LNCaP clone FGC (cell line): ENCODE results near the gene ROR1.

ENCODE experiments used
- DNase-seq: peaks from one replicate; pipeline ENCODE4 v3.0.0-alpha.2; 2011; ENCODE audit warnings: low read depth
- H3K4me3 ChIP-seq: 2 replicates; pipeline ENCODE4 v1.5.1; 2011; ENCODE audit warnings: mild to moderate bottlenecking, low read depth, low read length, control low read depth
- TF ChIP-seq, protein P1 (sequence below): IDR thresholded peaks from 2 replicates; pipeline ENCODE4 v1.5.1; 2012; ENCODE audit warnings: mild to moderate bottlenecking; ENCODE audit not compliant: control insufficient read depth, insufficient read depth; ENCODE audit errors: extremely low read depth

The ROR1 gene

DNA sequence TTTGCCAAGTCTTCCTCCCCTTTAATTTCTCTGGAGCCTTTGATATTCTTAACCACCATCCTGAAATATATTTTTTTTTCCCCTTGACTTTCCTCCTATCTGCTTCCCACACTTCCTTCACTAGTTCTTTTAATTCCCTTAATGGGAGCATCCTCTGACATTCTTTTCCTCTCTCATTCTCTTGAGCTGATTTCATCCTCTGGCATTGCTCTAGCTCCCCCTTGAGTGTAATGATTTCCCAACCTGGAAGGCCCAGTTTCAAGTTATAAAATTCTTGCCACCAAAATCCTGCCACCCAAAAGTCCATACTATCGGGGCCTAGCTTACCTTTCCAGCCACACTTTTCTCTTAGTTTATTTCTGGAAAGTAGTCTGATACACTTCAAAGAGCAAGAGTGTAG lies 390.2 kb downstream of the ROR1 start:
- DNase-seq = no peak
- H3K4me3 ChIP-seq = no peak overlapping the region
- TF ChIP-seq, protein P1, sequence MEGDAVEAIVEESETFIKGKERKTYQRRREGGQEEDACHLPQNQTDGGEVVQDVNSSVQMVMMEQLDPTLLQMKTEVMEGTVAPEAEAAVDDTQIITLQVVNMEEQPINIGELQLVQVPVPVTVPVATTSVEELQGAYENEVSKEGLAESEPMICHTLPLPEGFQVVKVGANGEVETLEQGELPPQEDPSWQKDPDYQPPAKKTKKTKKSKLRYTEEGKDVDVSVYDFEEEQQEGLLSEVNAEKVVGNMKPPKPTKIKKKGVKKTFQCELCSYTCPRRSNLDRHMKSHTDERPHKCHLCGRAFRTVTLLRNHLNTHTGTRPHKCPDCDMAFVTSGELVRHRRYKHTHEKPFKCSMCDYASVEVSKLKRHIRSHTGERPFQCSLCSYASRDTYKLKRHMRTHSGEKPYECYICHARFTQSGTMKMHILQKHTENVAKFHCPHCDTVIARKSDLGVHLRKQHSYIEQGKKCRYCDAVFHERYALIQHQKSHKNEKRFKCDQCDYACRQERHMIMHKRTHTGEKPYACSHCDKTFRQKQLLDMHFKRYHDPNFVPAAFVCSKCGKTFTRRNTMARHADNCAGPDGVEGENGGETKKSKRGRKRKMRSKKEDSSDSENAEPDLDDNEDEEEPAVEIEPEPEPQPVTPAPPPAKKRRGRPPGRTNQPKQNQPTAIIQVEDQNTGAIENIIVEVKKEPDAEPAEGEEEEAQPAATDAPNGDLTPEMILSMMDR = peak; percentile 76

DNA sequence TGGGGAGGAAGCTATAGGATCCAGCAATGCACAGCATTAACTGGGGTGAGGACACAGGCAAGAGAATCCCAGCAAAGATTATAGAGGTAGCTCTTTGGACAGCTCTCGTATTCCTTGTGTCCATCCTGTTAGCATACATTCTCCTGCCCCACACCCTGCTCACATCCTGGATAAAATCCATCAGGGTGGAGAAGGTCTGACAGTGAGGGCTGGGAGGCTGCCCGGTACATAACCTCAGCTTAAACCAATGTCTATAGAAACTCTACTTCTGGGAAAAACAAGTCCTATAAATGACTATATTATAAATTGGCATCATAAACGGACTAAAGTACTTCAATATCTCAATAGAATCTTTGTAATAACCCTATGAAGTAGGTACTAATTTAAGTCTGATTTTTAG lies 392.8 kb downstream of the ROR1 start:
- no peak overlapping the region for H3K4me3 ChIP-seq
- no peak for DNase-seq
- TF ChIP-seq, protein P1 = no peak

DNA sequence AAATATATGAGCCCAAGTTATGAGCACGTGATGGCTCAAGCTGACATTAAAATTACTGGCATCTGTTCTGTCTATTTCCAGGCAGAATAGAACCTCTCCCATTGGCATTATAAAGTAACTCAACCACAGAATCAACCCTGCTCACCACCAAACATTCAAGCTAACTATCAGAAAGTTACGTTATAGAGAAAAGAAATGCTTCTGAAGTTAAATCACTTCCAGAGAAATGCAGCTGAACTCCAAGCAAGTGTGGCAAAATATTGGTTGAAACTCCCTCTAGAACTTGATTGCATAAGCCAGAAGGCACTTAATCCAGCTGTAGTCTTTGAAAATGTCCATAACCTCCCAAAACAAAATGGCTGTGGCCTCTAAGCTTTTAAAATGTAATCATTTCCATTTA lies 393.4 kb downstream of the ROR1 start:
- H3K4me3 ChIP-seq = no peak overlapping the region
- TF ChIP-seq, protein P1 = no peak
- no peak for DNase-seq

DNA sequence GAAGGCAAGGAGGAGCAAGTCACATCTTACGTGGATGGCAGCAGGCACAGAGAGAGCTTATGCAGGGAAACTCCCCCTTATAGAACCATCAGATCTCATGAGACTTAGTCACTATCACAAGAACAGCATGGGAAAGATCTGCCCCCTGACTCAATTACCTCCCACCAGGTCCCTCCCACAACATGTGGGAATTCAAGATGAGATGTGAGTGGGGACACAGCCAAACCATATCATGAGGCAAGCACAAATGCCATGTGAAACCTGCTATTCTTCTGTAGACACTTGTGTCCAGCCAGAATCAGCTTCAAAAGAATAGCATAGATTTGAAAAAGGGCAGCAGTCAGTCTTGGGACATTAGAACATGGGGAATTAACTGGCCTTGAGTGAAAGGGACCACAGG lies 397.4 kb downstream of the ROR1 start:
- TF ChIP-seq, protein P1 = no peak
- DNase-seq = no peak
- H3K4me3 ChIP-seq = no peak overlapping the region

DNA sequence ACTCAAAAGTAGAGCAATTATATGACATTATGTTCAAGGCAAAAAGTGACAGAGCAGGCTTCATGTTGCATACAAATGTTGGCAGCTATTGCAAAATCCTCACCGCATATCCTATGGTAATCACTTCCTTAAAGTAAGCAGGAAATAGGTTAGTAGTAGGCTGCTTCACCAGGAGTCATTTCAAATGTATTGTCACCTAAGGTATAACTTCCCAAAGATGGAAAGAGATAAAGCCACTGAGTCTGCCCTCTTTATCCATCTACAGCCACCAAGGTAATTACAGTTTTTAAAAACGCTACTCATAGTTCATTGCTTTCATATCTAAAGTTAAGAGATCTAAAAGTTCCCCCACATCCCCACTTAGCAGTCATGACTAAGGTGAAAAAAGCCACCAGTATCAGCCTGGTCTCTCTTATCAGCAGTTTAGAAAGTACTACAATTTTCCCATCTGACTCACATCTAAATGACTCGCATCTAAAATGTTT lies 398.0 kb downstream of the ROR1 start:
- peak; percentile 67 for DNase-seq
- no peak overlapping the region for H3K4me3 ChIP-seq
- TF ChIP-seq, protein P1 = no peak

- TF ChIP-seq, protein P1 = no peak
- H3K4me3 ChIP-seq = no peak overlapping the region
- DNase-seq = peak; percentile 90
Measured at GRCh38 chr1:64172458-64172983, 398.7 kb downstream of the ROR1 start.

- H3K4me3 ChIP-seq = no peak overlapping the region
- no peak for DNase-seq
- TF ChIP-seq, protein P1 = no peak
Measured at GRCh38 chr1:64173336-64173940, 399.6 kb downstream of the ROR1 start.
